ENCODE data around the gene PLIN3. TPM values are rescaled to one million over a fixed set of nuclear protein-coding genes. Genes with fewer than 3 reads are reported as not detected.
"Not testable (repeated sequence)": the region's sequence is repeated elsewhere in the genome, so short reads cannot be mapped to it uniquely, and the experiment has no call there.

Gene PLIN3
- polyA plus RNA-seq, 1 donor (not counting 4 experiments of a cell fraction or from before 2014, with no cell fraction given): 70.7 TPM

- H3K9ac ChIP-seq (ENCODE audit: control insufficient read depth, extremely low read depth, insufficient read depth, low read length): peak overlapping the region; percentile 93
- peaks cover 49% of the 10 kb centered on the region for H3K79me2 ChIP-seq (ENCODE audit: control insufficient read depth, insufficient read depth, low read length)
- dilution Hi-C loops (cut with MboI; ENCODE audit: extremely low pct_ligation_motif_present, low sequenced_read_pairs); FAIRE-seq; H3K9me1 ChIP-seq (ENCODE audit: control insufficient read depth, extremely low read depth, insufficient read depth, low read length); H3K36me3 ChIP-seq (ENCODE audit: control insufficient read depth in 2 of 2, extremely low read depth in 1 of 2, insufficient read depth in 2 of 2, low read length in 2 of 2); H3K27me3 ChIP-seq (ENCODE audit: control insufficient read depth, extremely low read depth, insufficient read depth, low read length); H4K20me1 ChIP-seq (ENCODE audit: control insufficient read depth, extremely low read depth, insufficient read depth, low read length); H3K9me3 ChIP-seq (ENCODE audit: control insufficient read depth, low read depth, low read length); DNase-seq (ENCODE audit: low read depth, low spot score): not testable (repeated sequence)
- peak overlapping the region; percentile 70 for H2AFZ ChIP-seq (ENCODE audit: control insufficient read depth, low read length)
- peak overlapping the region; percentile 71 to 81 (median 77) for H3K4me3 ChIP-seq (ENCODE audit: control insufficient read depth in 2 of 3, extremely low read depth in 1 of 3, insufficient read depth in 2 of 3, low read depth in 1 of 3, low read length in 3 of 3)
- H3K4me1 ChIP-seq (ENCODE audit: control insufficient read depth, extremely low read depth, insufficient read depth, low read length): peaks cover 36% of the 10 kb centered on the region
- H3K27ac ChIP-seq (ENCODE audit: control insufficient read depth, insufficient read depth, low read length): peak overlapping the region; percentile 86
- peak overlapping the region; percentile 82 for H3K4me2 ChIP-seq (ENCODE audit: control insufficient read depth, extremely low read depth, insufficient read depth, low read depth, low read length)
These were observed 75.2 kb downstream of the PLIN3 start for GRCh38 chr19:4792019-4792865.

GRCh38 chr19:4791183-4792018 is 76.1 kb downstream of the PLIN3 start, which contains the start of gene FEM1A:
FEM1A (plus strand) TSS chr19:4791734; CDS start chr19:4791855, 121 bp downstream.
- Histone ChIP-seq H3K79me2 (ENCODE audit: control insufficient read depth, insufficient read depth, low read length) (peaks cover 44% of the 10 kb centered on the region), H3K9me3 (ENCODE audit: control insufficient read depth, low read depth, low read length) (no peaks in the 10 kb centered on the region), H3K4me1 (ENCODE audit: control insufficient read depth, extremely low read depth, insufficient read depth, low read length) (peaks cover 36% of the 10 kb centered on the region), H3K9ac (ENCODE audit: control insufficient read depth, extremely low read depth, insufficient read depth, low read length) (peak within 1 kb of the TSS; percentile 93), H3K9me1 (ENCODE audit: control insufficient read depth, extremely low read depth, insufficient read depth, low read length) (no peaks in the 10 kb centered on the region), H3K27ac (ENCODE audit: control insufficient read depth, insufficient read depth, low read length) (peak within 1 kb of the TSS; percentile 86), H4K20me1 (ENCODE audit: control insufficient read depth, extremely low read depth, insufficient read depth, low read length) (no peaks in the 10 kb centered on the region), H3K4me3 (ENCODE audit: control insufficient read depth in 2 of 3, extremely low read depth in 1 of 3, insufficient read depth in 2 of 3, low read depth in 1 of 3, low read length in 3 of 3) (peak within 1 kb of the TSS; percentile 71 to 81 (median 77)), H3K27me3 (ENCODE audit: control insufficient read depth, extremely low read depth, insufficient read depth, low read length) (no peaks in the 10 kb centered on the region), H3K4me2 (ENCODE audit: control insufficient read depth, extremely low read depth, insufficient read depth, low read depth, low read length) (peak within 1 kb of the TSS; percentile 82), H3K36me3 (ENCODE audit: control insufficient read depth in 2 of 2, extremely low read depth in 1 of 2, insufficient read depth in 2 of 2, low read length in 2 of 2) (peaks cover 0 to 6% of the 10 kb centered on the region in 2 experiments), H2AFZ (ENCODE audit: control insufficient read depth, low read length) (peak within 1 kb of the TSS; percentile 78)
- TF ChIP-seq CTCF (optimal IDR thresholded peaks at IDR 0.05 in 1 of 3, IDR thresholded peaks at IDR 0.05 in 1 of 3, conservative IDR thresholded peaks at IDR 0.05 in 1 of 3; ENCODE audit: extremely low read depth in 1 of 3, insufficient read depth in 2 of 3, low read length in 3 of 3): peak; percentile 90 to 99 (median 98)
- no peak for TF ChIP-seq EZH2 (IDR thresholded peaks at IDR 0.05; ENCODE audit: low read length)
- DNase-seq (ENCODE audit: low read depth, low spot score): peak; percentile 100
- peak; percentile 93 for FAIRE-seq
- dilution Hi-C loops (cut with MboI; ENCODE audit: extremely low pct_ligation_motif_present, low sequenced_read_pairs): no loop called here

Other genes with a start within 250 kb of the PLIN3 start
- 2.5 to 5.1 TPM (median 4.7 TPM) in 3 replicates for gene TNFAIP8L1, start 228.2 kb downstream of the PLIN3 start, polyA plus RNA-seq
- 80.3 to 141 TPM (median 85.9 TPM) in 3 replicates for gene MYDGF, start 197.3 kb downstream of the PLIN3 start, polyA plus RNA-seq
- gene DPP9, start 143.8 kb downstream of the PLIN3 start, polyA plus RNA-seq: 17.1 to 23.3 TPM (median 19.2 TPM) in 3 replicates
- 3.5 to 6.2 TPM (median 4.8 TPM) in 3 replicates for gene FEM1A, start 75.9 kb downstream of the PLIN3 start, polyA plus RNA-seq
- gene TICAM1, start 36.0 kb downstream of the PLIN3 start, polyA plus RNA-seq: 2.1 to 2.5 TPM (median 2.2 TPM) in 3 replicates
- gene ARRDC5, start 35.2 kb upstream of the PLIN3 start, polyA plus RNA-seq: not detected in 3 replicates
- 3.2 to 16.3 TPM (median 9.7 TPM) in 3 replicates for gene UHRF1, start 41.8 kb upstream of the PLIN3 start, polyA plus RNA-seq
- gene KDM4B, start 101.4 kb upstream of the PLIN3 start, polyA plus RNA-seq: 6.0 to 8.9 TPM (median 6.2 TPM) in 3 replicates

Measured in keratinocyte (primary cell).